GM18511 (cell line): ENCODE measurements around the gene PIP4K2A.
"Not testable (repeated sequence)": the region's sequence is repeated elsewhere in the genome, so short reads cannot be mapped to it uniquely, and the experiment has no call there.

Experiments used
- ATAC-seq: cut with Tn5 transposase; IDR thresholded peaks from one replicate; pipeline ENCODE4 v1.9.1; 2021; ENCODE audit warnings: mild to moderate bottlenecking, moderate library complexity; ENCODE audit not compliant: unreplicated experiment

PIP4K2A gene

DNA sequence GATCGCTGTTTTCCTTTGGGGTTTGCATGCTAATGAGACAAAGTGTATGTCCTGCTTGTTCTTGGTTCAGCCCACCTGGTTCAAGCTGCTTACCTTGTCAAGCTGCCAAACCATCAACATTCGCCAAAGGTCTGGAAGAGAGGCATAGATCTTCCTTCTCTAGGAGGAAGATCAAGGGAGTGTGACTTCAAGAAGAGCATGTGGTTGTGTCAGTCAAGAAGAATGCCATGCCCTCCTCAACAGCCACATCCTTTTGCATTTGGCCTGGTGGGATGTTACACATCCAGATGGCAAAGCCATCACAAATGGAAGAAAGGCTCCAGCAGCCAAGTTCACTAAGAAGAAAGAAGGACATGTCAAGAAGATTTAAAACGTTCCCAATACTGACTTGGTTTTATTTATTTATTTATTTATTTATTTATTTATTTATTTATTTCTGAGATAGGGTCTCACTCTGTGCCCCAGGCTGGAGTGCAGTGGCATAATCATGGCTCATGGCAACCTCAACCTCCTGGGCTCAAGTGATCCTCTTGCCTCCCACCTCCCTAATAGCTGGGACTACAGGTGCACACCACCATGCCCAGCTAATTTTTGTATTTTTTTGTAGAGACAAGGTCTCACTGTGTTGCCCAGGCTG is 5.1 kb upstream of the PIP4K2A start:
- ATAC-seq: no peak

- not testable (repeated sequence) for ATAC-seq
Measured at GRCh38 chr10:22718659-22719058, 4.3 kb upstream of the PIP4K2A start.

- ATAC-seq: no peak
Measured at GRCh38 chr10:22717728-22718127, 3.4 kb upstream of the PIP4K2A start.

- no peak for ATAC-seq
Measured at GRCh38 chr10:22716943-22717342, 2.6 kb upstream of the PIP4K2A start.

DNA sequence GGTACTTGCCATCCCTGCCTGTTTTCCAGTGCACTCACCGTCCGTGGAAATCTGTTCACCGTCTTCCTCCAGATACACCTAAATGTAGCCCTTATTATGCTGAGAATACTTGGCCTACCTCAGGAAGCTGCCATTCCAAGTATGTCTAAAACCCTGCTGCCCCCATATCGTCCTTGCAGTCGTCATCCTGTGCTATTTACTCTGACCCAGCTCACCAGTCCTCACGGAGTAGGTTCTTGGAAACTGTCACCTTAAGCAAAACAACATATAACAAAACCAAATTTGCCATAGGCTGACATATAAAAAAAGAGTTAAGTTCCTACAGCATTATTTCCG is 880 bp upstream of the PIP4K2A start:
- no peak for ATAC-seq

DNA sequence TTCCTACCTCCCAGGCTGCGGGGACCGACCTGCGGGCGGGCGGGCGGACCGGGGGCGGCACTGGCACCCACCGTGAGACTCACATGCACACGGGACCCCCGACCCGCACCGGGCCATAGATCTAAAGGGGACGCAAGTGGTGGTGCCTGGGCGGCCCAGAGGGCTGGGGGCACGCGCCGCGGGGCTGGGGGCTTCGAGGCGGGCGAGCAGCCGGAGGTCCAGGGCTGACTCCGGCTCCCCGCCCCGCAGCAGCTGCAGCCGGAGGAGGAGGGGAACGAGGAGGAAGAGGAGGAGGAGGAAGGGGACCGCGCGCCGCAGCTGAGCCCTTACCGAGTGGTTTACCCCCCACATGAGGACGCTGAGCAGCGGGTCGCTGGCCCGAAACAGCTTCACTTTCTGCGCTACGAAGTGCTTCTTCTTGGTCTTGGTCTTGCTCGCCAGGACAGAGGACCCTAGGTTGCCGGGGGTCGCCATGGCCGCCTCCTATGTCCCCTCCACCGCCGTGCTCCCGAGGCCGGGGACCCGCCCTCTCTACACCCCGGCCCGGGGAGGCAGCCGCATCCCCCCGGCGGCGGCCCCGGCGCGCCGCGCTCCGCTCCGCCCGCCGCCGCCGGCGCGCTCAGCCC is 412 bp downstream of the PIP4K2A start:
- peak; percentile 41 for ATAC-seq

GRCh38 chr10:22712956-22713852 is 1.2 kb downstream of the PIP4K2A start:
- peak; percentile 29 for ATAC-seq

- ATAC-seq: no peak
Measured at GRCh38 chr10:22712211-22712955, 2.0 kb downstream of the PIP4K2A start.

DNA sequence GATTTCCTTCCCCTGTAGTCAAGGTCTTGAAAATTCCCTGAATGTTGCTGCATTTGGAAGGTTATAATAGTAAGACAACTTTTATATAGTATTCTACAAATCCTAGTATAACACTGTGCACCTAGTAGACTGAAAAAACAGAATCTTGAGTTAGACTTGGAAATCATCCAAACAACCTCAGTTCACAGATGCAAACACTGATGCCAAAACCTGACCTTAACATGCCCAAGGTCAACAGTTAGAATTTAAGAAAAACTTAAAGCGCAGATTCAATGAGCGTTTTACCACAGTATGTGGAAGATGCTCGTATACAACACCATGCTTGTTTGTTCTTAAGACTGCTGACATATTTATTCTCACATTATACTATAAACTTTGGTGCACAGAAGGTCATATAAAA is 3.0 kb downstream of the PIP4K2A start:
- ATAC-seq: no peak

GRCh38 chr10:22710139-22710745 is 4.1 kb downstream of the PIP4K2A start:
- ATAC-seq: no peak

DNA sequence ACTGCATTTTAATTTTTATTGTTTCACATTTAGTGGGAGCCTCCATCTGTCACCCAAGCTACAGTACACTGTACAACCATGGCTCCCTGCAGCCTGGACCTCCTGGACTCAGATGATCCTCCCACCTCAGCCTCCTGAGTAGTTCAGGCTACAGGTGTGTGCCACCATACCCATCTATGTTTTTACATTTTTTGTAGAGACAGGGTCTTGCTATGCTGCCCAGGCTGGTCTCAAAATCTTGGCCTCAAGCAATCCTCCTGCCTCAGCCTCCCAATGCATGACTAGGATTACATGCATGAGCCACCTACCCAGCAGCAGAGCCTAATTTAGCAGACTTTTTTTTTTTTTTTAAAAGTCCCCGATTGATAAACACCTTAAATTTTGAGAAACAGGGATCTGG is 5.6 kb downstream of the PIP4K2A start:
- ATAC-seq: no peak

- no peak for ATAC-seq
Measured at GRCh38 chr10:22705527-22705926, 8.9 kb downstream of the PIP4K2A start.

GRCh38 chr10:22704942-22705341 is 9.4 kb downstream of the PIP4K2A start:
- ATAC-seq: peak; percentile 52

DNA sequence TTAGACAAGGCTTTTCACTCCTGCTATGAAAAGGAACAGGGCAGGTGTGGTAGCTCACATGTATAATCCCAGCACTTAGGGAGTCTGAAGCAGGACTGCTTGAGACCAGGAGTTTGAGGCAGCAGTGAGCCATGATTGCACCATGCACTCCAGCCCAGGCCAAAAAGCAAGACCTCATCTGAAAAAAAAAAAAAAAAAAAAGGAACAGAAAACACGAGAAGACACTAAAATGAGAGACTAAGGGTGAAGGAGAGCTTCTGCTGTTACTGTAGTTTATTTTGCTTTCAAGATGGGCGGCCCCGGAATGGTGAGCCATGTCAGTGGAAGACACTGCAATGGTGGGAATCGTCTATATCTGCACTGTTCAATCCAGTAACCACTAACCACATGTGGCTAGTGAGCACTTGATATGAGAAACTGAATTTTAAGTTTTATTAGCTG is 9.9 kb downstream of the PIP4K2A start:
- peak; percentile 57 for ATAC-seq

GRCh38 chr10:22702348-22702747 is 12.0 kb downstream of the PIP4K2A start:
- no peak for ATAC-seq

- ATAC-seq: no peak
Measured at GRCh38 chr10:22701132-22701826, 13.1 kb downstream of the PIP4K2A start.

GRCh38 chr10:22700489-22700888 is 13.9 kb downstream of the PIP4K2A start:
- ATAC-seq: peak; percentile 46

- no peak for ATAC-seq
Measured at GRCh38 chr10:22699976-22700375, 14.4 kb downstream of the PIP4K2A start.

DNA sequence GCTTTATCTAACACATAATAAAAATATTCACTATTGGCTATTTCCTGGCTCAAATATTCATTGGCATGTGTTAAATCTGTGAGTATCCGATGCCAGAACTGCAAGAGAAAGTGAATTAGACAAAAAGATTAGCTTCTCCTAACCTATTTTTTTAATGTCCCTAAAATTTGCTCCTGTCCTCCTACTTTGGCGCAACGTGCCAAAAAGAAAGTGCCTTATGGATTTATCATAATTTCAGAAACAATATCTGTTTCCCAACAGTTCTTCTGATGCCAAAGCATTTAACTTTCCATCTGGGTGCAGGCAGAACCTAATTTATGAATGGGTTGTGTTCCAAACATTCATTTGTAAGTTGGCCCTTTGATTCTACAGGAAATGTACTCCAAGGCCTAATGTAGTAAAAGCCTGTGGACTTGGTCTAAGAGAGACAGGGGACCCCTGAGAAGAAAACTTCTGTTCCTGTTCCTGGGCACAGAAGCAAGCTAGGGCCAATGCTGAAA is 15.4 kb downstream of the PIP4K2A start:
- ATAC-seq: no peak

DNA sequence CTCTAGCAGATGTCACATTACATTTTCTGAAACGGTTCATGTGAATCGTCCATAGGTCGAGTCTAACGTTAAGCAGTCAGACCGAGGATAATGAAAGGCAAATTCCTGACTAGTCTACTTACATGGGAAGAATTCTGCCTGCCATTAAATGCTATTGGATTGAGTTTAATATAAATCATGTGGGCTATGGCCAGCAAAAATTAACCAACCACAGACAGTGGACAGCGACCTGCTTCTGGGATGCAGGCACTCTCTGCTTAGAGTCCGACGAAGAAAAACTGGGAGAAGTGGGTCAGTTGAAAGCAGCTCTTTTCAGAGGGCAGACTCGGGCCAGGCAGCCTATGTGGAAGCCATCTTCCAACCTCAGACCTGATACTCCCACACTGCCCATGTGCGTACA is 16.6 kb downstream of the PIP4K2A start:
- ATAC-seq: no peak
